ENCODE data around the gene PCDHGB3. TPM values are rescaled to one million over a fixed set of nuclear protein-coding genes. Genes with fewer than 3 reads are reported as not detected.
"Not testable (repeated sequence)": the region's sequence is repeated elsewhere in the genome, so short reads cannot be mapped to it uniquely, and the experiment has no call there.

Gene PCDHGB3
- total and polyA plus RNA-seq, 7 donors, result 0.17 to 2.0 (median 0.92) TPM

GRCh38 chr5:141330299-141331080 lies 39.6 kb upstream of the PCDHGB3 start, which contains the start of gene PCDHGA1:
Gene PCDHGA1, plus strand, starts transcription at chr5:141330514.
- peak within 1 kb of the TSS; percentile 54 for H3K4me3 ChIP-seq
- peak in 2 of 4 donors; percentile 54 to 61 for ATAC-seq

GRCh38 chr5:141332571-141332970 lies 37.5 kb upstream of the PCDHGB3 start:
- H3K9me3 ChIP-seq; H3K4me1 ChIP-seq; intact Hi-C loops (cut with DNase I); H3K36me3 ChIP-seq (ENCODE audit: insufficient read depth in 1 of 2, low read depth in 1 of 2); H3K4me3 ChIP-seq; DNase-seq; ATAC-seq; H3K27ac ChIP-seq: not testable (repeated sequence)
- 32 to 47% (median 36%) methylated on average over 35 to 39 of the region's 39 CpGs for WGBS, 3 donors
- peaks cover 0 to 15% (median 6%) of the 10 kb centered on the region in 3 donors for H3K27me3 ChIP-seq (ENCODE audit: insufficient read depth in 3 of 3, low read length in 2 of 3)

More at GRCh38 chr5:141330299-141331080, 39.6 kb upstream of the PCDHGB3 start, which contains the start of gene PCDHGA1:
- Histone ChIP-seq H3K4me1 (no peaks in the 10 kb centered on the region), H3K36me3 (ENCODE audit: insufficient read depth in 1 of 2, low read depth in 1 of 2) (no peaks in the 10 kb centered on the region), H3K27ac (peak within 1 kb of the TSS; percentile 15), H3K9me3 (peaks cover 4% of the 10 kb centered on the region), H3K27me3 (ENCODE audit: insufficient read depth in 3 of 3, low read length in 2 of 3) (peaks cover 0 to 15% (median 6%) of the 10 kb centered on the region in 3 donors)
- intact Hi-C loops (cut with DNase I), result no loop called here
- 20 to 31% (median 24%) methylated on average over 21 of the region's 21 CpGs for WGBS, 3 donors
- DNase-seq, result no peak
- peak; percentile 50 for TF ChIP-seq CTCF (IDR thresholded peaks at IDR 0.05)

- peak within 1 kb of the TSS; percentile 60 for H3K4me3 ChIP-seq
- no peaks in the 10 kb centered on the region for H3K4me1 ChIP-seq
- intact Hi-C loops (cut with DNase I), result loop anchor here in 1 of 2 donors (5.0 kb wide), 1 partner anchor 224 kb away; no protein-coding TSS in a partner anchor
- WGBS, 3 donors, result 9 to 12% (median 10%) methylated on average over 27 of the region's 27 CpGs
- H3K27me3 ChIP-seq (ENCODE audit: insufficient read depth in 3 of 3, low read length in 2 of 3), result peaks cover 0 to 33% (median 9%) of the 10 kb centered on the region in 3 donors
- peaks cover 23% of the 10 kb centered on the region for H3K9me3 ChIP-seq
- peak; percentile 39 for TF ChIP-seq CTCF (IDR thresholded peaks at IDR 0.05)
- peak within 1 kb of the TSS; percentile 64 for H3K27ac ChIP-seq
- DNase-seq (no peak), ATAC-seq (peak; percentile 77 to 82 (median 80))
- H3K36me3 ChIP-seq (ENCODE audit: insufficient read depth in 1 of 2, low read depth in 1 of 2), result no peaks in the 10 kb centered on the region
These were observed 31.3 kb upstream of the PCDHGB3 start, which contains the start of gene PCDHGA2 for GRCh38 chr5:141338538-141339306. Gene PCDHGA2, plus strand, starts transcription at chr5:141338760.

- H3K27ac ChIP-seq; H3K36me3 ChIP-seq (ENCODE audit: insufficient read depth in 1 of 2, low read depth in 1 of 2); intact Hi-C loops (cut with DNase I); ATAC-seq; H3K4me1 ChIP-seq; DNase-seq: not testable (repeated sequence)
- Histone ChIP-seq H3K4me3 (peak overlapping the region; percentile 40), H3K27me3 (ENCODE audit: insufficient read depth in 3 of 3, low read length in 2 of 3) (peaks cover 0 to 29% (median 16%) of the 10 kb centered on the region in 3 donors), H3K9me3 (peaks cover 29% of the 10 kb centered on the region)
- WGBS, 3 donors, result 47 to 61% (median 58%) methylated on average over 29 to 44 of the region's 45 CpGs
These were observed 29.2 kb upstream of the PCDHGB3 start for GRCh38 chr5:141340781-141341354.

GRCh38 chr5:141342773-141343172 lies 27.3 kb upstream of the PCDHGB3 start:
- DNase-seq (no peak), ATAC-seq (no peak)
- H3K27ac ChIP-seq, result no peak overlapping the region
- no peak for TF ChIP-seq CTCF (IDR thresholded peaks at IDR 0.05)
- H3K4me1 ChIP-seq, result no peaks in the 10 kb centered on the region
- peaks cover 0 to 28% (median 18%) of the 10 kb centered on the region in 3 donors for H3K27me3 ChIP-seq (ENCODE audit: insufficient read depth in 3 of 3, low read length in 2 of 3)
- H3K36me3 ChIP-seq (ENCODE audit: insufficient read depth in 1 of 2, low read depth in 1 of 2), result no peaks in the 10 kb centered on the region
- 13 to 19% (median 18%) methylated on average over 1 of the region's 1 CpG for WGBS, 3 donors
- intact Hi-C loops (cut with DNase I), result no loop called here
- no peak overlapping the region for H3K4me3 ChIP-seq
- H3K9me3 ChIP-seq, result peaks cover 23% of the 10 kb centered on the region

Data from psoas muscle (tissue), 8 donors.